ENCODE measurements around the gene LDLRAD4. TPM values are rescaled to one million over a fixed set of nuclear protein-coding genes. Genes with fewer than 3 reads are reported as not detected.
"Not testable (repeated sequence)": the region's sequence is repeated elsewhere in the genome, so short reads cannot be mapped to it uniquely, and the experiment has no call there.

The LDLRAD4 gene
- total RNA-seq, 1 donor from 2014 or later: 34.5 TPM

- DNase-seq (ENCODE audit: low spot score): no peak
- Mint-ChIP-seq H3K4me1 (ENCODE audit: low read depth) (peaks cover 12% of the 10 kb centered on the region), H3K27ac (no peak overlapping the region), H3K27me3 (ENCODE audit: insufficient read depth) (no peaks in the 10 kb centered on the region), H3K36me3 (ENCODE audit: low read depth) (peaks cover 3% of the 10 kb centered on the region), H3K4me3 (no peak overlapping the region), H3K9me3 (peaks cover 6% of the 10 kb centered on the region)
- intact Hi-C loops (cut with micrococcal nuclease): no loop called here
These were observed 386.2 kb downstream of the LDLRAD4 start for GRCh38 chr18:13604786-13605185.

- Mint-ChIP-seq H3K27me3 (ENCODE audit: insufficient read depth) (no peaks in the 10 kb centered on the region), H3K36me3 (ENCODE audit: low read depth) (peaks cover 3% of the 10 kb centered on the region), H3K4me1 (ENCODE audit: low read depth) (peaks cover 12% of the 10 kb centered on the region), H3K4me3 (no peak overlapping the region), H3K9me3 (peaks cover 6% of the 10 kb centered on the region), H3K27ac (no peak overlapping the region)
- intact Hi-C loops (cut with micrococcal nuclease): no loop called here
- DNase-seq (ENCODE audit: low spot score): no peak
These were observed 386.9 kb downstream of the LDLRAD4 start for GRCh38 chr18:13605477-13605876.

GRCh38 chr18:13605901-13606300, 387.3 kb downstream of the LDLRAD4 start:
- H3K27me3 Mint-ChIP-seq (ENCODE audit: insufficient read depth): no peaks in the 10 kb centered on the region
- H3K27ac Mint-ChIP-seq: no peak overlapping the region
- H3K4me3 Mint-ChIP-seq: no peak overlapping the region
- peaks cover 3% of the 10 kb centered on the region for H3K36me3 Mint-ChIP-seq (ENCODE audit: low read depth)
- intact Hi-C loops (cut with micrococcal nuclease): no loop called here
- H3K9me3 Mint-ChIP-seq: peaks cover 4% of the 10 kb centered on the region
- H3K4me1 Mint-ChIP-seq (ENCODE audit: low read depth): peaks cover 15% of the 10 kb centered on the region
- DNase-seq (ENCODE audit: low spot score): no peak

- intact Hi-C loops (cut with micrococcal nuclease): no loop called here
- H3K4me1 Mint-ChIP-seq (ENCODE audit: low read depth): peaks cover 23% of the 10 kb centered on the region
These were observed 388.2 kb downstream of the LDLRAD4 start for GRCh38 chr18:13606604-13607254.

DNA sequence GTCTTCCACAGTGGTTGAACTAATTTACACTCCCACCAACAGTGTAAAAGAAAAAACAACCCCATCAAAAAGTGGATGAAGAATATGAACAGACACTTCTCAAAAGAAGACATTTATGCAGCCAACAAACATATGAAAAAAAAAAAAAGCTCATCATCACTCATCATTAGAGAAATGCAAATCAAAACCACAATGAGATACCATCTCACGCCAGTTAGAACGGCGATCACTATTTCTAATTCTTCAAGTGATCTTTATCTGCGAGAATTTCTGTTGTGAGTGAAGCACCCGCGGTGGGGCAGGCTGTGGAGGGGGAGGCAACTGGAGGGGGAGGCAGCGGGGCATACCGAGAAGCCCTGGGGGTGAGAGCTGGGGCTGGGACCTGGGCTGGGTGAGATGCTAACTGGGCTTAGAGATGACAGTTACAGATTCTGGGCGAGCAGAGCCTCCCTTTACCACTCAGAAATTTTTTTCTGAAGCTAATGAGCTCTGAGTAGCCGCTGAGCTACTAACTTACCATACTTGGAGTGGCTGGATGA, 389.5 kb downstream of the LDLRAD4 start:
- H3K36me3 Mint-ChIP-seq (ENCODE audit: low read depth); DNase-seq (ENCODE audit: low spot score); H3K4me3 Mint-ChIP-seq; intact Hi-C loops (cut with micrococcal nuclease); H3K27me3 Mint-ChIP-seq (ENCODE audit: insufficient read depth); H3K27ac Mint-ChIP-seq; H3K9me3 Mint-ChIP-seq: not testable (repeated sequence)
- H3K4me1 Mint-ChIP-seq (ENCODE audit: low read depth): peaks cover 36% of the 10 kb centered on the region

More at GRCh38 chr18:13606604-13607254, 388.2 kb downstream of the LDLRAD4 start:
- no peak overlapping the region for H3K27ac Mint-ChIP-seq
- H3K27me3 Mint-ChIP-seq (ENCODE audit: insufficient read depth): no peaks in the 10 kb centered on the region
- H3K36me3 Mint-ChIP-seq (ENCODE audit: low read depth): peaks cover 3% of the 10 kb centered on the region
- H3K9me3 Mint-ChIP-seq: no peaks in the 10 kb centered on the region
- DNase-seq (ENCODE audit: low spot score): no peak
- H3K4me3 Mint-ChIP-seq: no peak overlapping the region

GRCh38 chr18:13608791-13609532, 390.4 kb downstream of the LDLRAD4 start:
- Mint-ChIP-seq H3K4me1 (ENCODE audit: low read depth) (peaks cover 45% of the 10 kb centered on the region), H3K27ac (peak overlapping the region; percentile 44), H3K27me3 (ENCODE audit: insufficient read depth) (peaks cover 1% of the 10 kb centered on the region), H3K4me3 (peak overlapping the region; percentile 56), H3K36me3 (ENCODE audit: low read depth) (peaks cover 3% of the 10 kb centered on the region), H3K9me3 (no peaks in the 10 kb centered on the region)
- DNase-seq (ENCODE audit: low spot score): no peak
- intact Hi-C loops (cut with micrococcal nuclease): no loop called here

DNA sequence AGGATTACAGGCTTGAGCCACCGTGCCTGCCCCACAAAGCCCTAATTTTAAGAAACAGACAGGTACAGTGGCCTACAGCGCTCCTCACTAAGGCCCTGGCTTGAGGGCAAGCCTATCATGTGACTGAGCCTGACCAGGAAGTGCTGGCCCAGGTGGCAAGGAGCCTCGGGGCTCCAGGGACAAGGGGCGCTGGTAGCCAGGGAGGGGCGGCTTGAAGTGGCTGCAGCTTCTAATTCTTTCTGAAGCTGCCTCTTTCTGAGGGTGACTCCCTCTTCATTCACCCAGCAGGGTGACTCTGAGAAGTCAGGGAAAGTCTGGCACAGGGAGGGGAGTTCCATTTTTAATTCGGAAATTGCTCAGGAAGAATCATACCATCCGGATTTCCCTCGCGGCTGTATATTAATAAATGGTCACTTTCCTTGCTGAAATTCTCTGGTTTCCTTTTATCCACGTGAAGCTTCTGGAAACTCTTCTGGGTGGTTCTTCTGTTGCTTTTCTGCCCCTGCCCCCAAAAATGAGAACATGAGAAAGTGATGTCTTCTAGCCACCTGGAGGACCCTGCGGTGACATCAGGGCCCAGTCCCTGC, 392.1 kb downstream of the LDLRAD4 start:
- DNase-seq (ENCODE audit: low spot score): no peak
- intact Hi-C loops (cut with micrococcal nuclease): loop anchor here (5.0 kb wide), 2 partner anchors 393 to 473 kb away; partner anchors contain the start of gene LDLRAD4
- Mint-ChIP-seq H3K27me3 (ENCODE audit: insufficient read depth) (peaks cover 1% of the 10 kb centered on the region), H3K27ac (peak overlapping the region; percentile 31), H3K4me1 (ENCODE audit: low read depth) (peaks cover 62% of the 10 kb centered on the region), H3K36me3 (ENCODE audit: low read depth) (peaks cover 9% of the 10 kb centered on the region), H3K4me3 (peak overlapping the region; percentile 80), H3K9me3 (no peaks in the 10 kb centered on the region)

DNA sequence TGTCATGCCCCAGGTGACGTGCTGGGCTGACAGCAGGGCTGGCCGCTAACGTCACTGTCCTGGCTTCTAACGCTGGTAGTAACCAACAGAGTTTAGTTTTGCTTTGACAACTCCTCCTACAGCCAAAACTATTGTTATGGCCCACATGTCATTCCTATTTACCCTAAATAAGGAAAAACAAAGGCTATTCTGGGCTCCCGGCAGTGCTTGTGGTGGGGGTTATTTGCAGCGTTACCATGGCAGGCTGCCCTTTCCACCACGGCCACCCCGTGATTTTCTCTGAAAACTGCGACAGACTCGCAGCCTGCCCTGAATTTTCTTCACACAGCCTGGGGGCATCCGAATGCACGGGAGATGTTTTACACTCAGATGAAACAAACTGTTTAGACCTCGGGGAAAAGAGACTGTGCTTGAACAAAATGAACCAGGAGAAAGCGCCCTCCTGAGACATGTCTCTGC, 392.6 kb downstream of the LDLRAD4 start:
- Mint-ChIP-seq H3K9me3 (no peaks in the 10 kb centered on the region), H3K36me3 (ENCODE audit: low read depth) (peaks cover 9% of the 10 kb centered on the region), H3K4me1 (ENCODE audit: low read depth) (peaks cover 67% of the 10 kb centered on the region), H3K4me3 (peak overlapping the region; percentile 80), H3K27me3 (ENCODE audit: insufficient read depth) (peaks cover 1% of the 10 kb centered on the region), H3K27ac (peak overlapping the region; percentile 83)
- intact Hi-C loops (cut with micrococcal nuclease): loop anchor here (5.0 kb wide), 2 partner anchors 394 to 474 kb away; partner anchors contain the start of gene LDLRAD4
- no peak for DNase-seq (ENCODE audit: low spot score)

- H3K36me3 Mint-ChIP-seq (ENCODE audit: low read depth): peaks cover 9% of the 10 kb centered on the region
- peaks cover 1% of the 10 kb centered on the region for H3K27me3 Mint-ChIP-seq (ENCODE audit: insufficient read depth)
- peak overlapping the region; percentile 83 for H3K27ac Mint-ChIP-seq
- peak overlapping the region; percentile 80 for H3K4me3 Mint-ChIP-seq
- intact Hi-C loops (cut with micrococcal nuclease): loop anchor here (1.0 to 5.0 kb wide), 9 partner anchors 14 to 474 kb away; partner anchors contain the start of gene LDLRAD4
- H3K9me3 Mint-ChIP-seq: no peaks in the 10 kb centered on the region
- DNase-seq (ENCODE audit: low spot score): no peak
- H3K4me1 Mint-ChIP-seq (ENCODE audit: low read depth): peaks cover 73% of the 10 kb centered on the region
These were observed 393.1 kb downstream of the LDLRAD4 start for GRCh38 chr18:13611601-13612195.

DNA sequence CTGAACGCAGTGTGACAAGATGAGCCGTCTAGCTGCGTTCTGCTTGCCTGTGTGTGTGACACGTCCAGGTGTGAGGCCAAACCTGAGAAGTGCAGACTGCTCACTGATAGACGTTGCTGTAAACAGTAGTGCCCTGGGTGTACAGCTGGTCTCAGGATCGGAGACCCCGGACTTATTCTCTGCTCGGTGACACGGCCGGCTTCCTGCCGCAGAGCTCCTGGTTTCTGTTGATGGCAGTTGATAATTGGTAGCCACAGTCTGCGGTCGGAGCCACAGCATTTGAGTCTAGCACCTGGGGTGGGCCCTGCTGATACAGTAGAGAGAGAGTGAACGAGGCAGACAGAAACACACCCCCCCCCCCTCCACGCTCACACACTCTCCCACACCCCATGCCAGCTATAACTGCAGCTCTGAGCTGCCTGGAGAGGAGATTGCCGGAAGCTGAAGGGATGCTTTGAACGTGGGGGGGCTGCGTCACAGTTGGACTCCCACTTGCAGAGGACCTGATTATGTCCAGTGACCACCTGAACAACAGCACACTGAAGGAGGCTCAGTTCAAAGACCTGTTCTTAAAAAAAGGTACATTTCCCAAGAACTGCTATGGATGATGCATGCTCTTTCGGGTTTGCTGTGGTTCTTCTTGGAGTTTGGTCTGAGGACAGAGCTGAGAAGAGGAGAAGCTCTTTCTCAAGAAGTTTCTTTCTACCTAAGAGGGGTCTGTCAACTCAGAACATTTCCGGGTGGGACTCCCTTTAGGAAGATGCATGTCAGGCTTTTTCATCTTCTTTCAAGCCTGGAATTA, 393.8 kb downstream of the LDLRAD4 start:
- DNase-seq (ENCODE audit: low spot score): peak; percentile 62

GRCh38 chr18:13613099-13613498, 394.5 kb downstream of the LDLRAD4 start:
- H3K4me3 Mint-ChIP-seq: peak overlapping the region; percentile 80
- peak overlapping the region; percentile 83 for H3K27ac Mint-ChIP-seq

More for the DNA sequence above, 393.8 kb downstream of the LDLRAD4 start:
- Mint-ChIP-seq H3K27me3 (ENCODE audit: insufficient read depth) (peaks cover 1% of the 10 kb centered on the region), H3K4me3 (peak overlapping the region; percentile 80), H3K27ac (peak overlapping the region; percentile 83), H3K4me1 (ENCODE audit: low read depth) (peaks cover 80% of the 10 kb centered on the region), H3K9me3 (no peaks in the 10 kb centered on the region), H3K36me3 (ENCODE audit: low read depth) (peaks cover 9% of the 10 kb centered on the region)
- intact Hi-C loops (cut with micrococcal nuclease): loop anchor here (1.0 to 5.0 kb wide), 9 partner anchors 15 to 475 kb away; partner anchors contain the start of gene LDLRAD4

More at GRCh38 chr18:13613099-13613498, 394.5 kb downstream of the LDLRAD4 start:
- Mint-ChIP-seq H3K9me3 (no peaks in the 10 kb centered on the region), H3K27me3 (ENCODE audit: insufficient read depth) (peaks cover 1% of the 10 kb centered on the region), H3K36me3 (ENCODE audit: low read depth) (peaks cover 6% of the 10 kb centered on the region), H3K4me1 (ENCODE audit: low read depth) (peaks cover 87% of the 10 kb centered on the region)
- intact Hi-C loops (cut with micrococcal nuclease): loop anchor here (2.0 to 5.0 kb wide), 3 partner anchors 238 to 476 kb away; partner anchors contain the start of gene LDLRAD4
- DNase-seq (ENCODE audit: low spot score): no peak

Data from activated T-helper 1 cell treated with anti-CD3 and anti-CD28 coated beads, Interleukin-12 subunit alpha, Interleukin-12 subunit beta, Interleukin-2, Interleukin-4 antibody, amounts not matched to agents 30 ng/mL and 10 ng/mL and 1 ng/mL, durations not matched to agents 14 hours and 24 hours and 36 hours (primary cell).